SK-N-SH treated with all-trans-retinoic acid at 6 μM for 48 hours (cell line): ENCODE results near the gene RNPEP.

Source experiments
- ATAC-seq: fragments of 200-7000 bp; cut with Tn5 transposase; 3 replicates; pipeline ENCODE4 v1.9.1; 2020; ENCODE audit warnings: mild to moderate bottlenecking, moderate library complexity
- BACH2 ChIP-seq: fragments of 250-450 bp; sonication (Bioruptor Pico); IDR thresholded peaks from 2 replicates; pipeline ENCODE4 v1.9.0; 2021; ENCODE audit warnings: mild to moderate bottlenecking, borderline replicate concordance
- CSDC2 ChIP-seq: fragments of 250-450 bp; sonication (Bioruptor Pico); IDR thresholded peaks from 2 replicates; pipeline ENCODE4 v1.5.0; 2020; ENCODE audit warnings: mild to moderate bottlenecking, moderate library complexity
- ESRRG ChIP-seq: fragments of 250-450 bp; sonication (Bioruptor Pico); IDR thresholded peaks from 2 replicates; pipeline ENCODE4 v1.6.1; 2021; ENCODE audit warnings: mild to moderate bottlenecking
- GLIS3 ChIP-seq: fragments of 250-450 bp; sonication (Bioruptor Pico); IDR thresholded peaks from 2 replicates; pipeline ENCODE4 v1.5.0; 2020; ENCODE audit warnings: mild to moderate bottlenecking, moderate library complexity
- ISL1 ChIP-seq: fragments of 250-450 bp; sonication (Bioruptor Pico); IDR thresholded peaks from 2 replicates; pipeline ENCODE4 v2.1.2; 2022; ENCODE audit warnings: mild to moderate bottlenecking, moderate library complexity
- OSR1 ChIP-seq: fragments of 250-450 bp; sonication (Bioruptor Pico); IDR thresholded peaks from 2 replicates; pipeline ENCODE4 v1.8.0; 2022; ENCODE audit warnings: moderate library complexity, mild to moderate bottlenecking, inconsistent platforms
- RARB ChIP-seq: fragments of 250-450 bp; sonication (Bioruptor Pico); IDR thresholded peaks from 2 replicates; pipeline ENCODE4 v1.8.0; 2021; ENCODE audit warnings: mild to moderate bottlenecking, moderate library complexity
- SNAI2 ChIP-seq: fragments of 250-450 bp; sonication (Bioruptor Pico); IDR thresholded peaks from 2 replicates; pipeline ENCODE4 v1.5.0; 2020; ENCODE audit warnings: mild to moderate bottlenecking, moderate library complexity
- TCF4 ChIP-seq: fragments of 250-450 bp; sonication (Bioruptor Pico); IDR thresholded peaks from 2 replicates; pipeline ENCODE4 v1.8.0; 2021; ENCODE audit warnings: mild to moderate bottlenecking, moderate library complexity, borderline replicate concordance
- TOX ChIP-seq: fragments of 250-450 bp; sonication (Bioruptor Pico); IDR thresholded peaks from 2 replicates; pipeline ENCODE4 v1.8.0; 2021; ENCODE audit warnings: mild to moderate bottlenecking, moderate library complexity, borderline replicate concordance
- ZFP3 ChIP-seq: fragments of 250-450 bp; sonication (Bioruptor Pico); IDR thresholded peaks from 2 replicates; pipeline ENCODE4 v1.5.0; 2020; ENCODE audit warnings: mild to moderate bottlenecking, moderate library complexity
- ZNF565 ChIP-seq: fragments of 450-650 bp; formaldehyde crosslinking; conservative IDR thresholded peaks from 2 replicates; pipeline ENCODE4 v1.5.0; 2020; ENCODE audit warnings: low read depth, mild to moderate bottlenecking, moderate library complexity
- TF ChIP-seq, protein P1 (sequence below): fragments of 250-450 bp; sonication (Bioruptor Pico); IDR thresholded peaks from 2 replicates; pipeline ENCODE4 v1.8.0; 2020; ENCODE audit warnings: mild to moderate bottlenecking, moderate library complexity, borderline replicate concordance
- TF ChIP-seq, protein P2 (sequence below): fragments of 250-450 bp; sonication (Bioruptor Pico); IDR thresholded peaks from 2 replicates; pipeline ENCODE4 v1.5.1; 2021; ENCODE audit warnings: mild to moderate bottlenecking, moderate library complexity
- TF ChIP-seq, protein P3 (sequence below): fragments of 250-450 bp; sonication (Bioruptor Pico); IDR thresholded peaks from 2 replicates; pipeline ENCODE4 v1.5.1; 2020; ENCODE audit warnings: low read depth, mild to moderate bottlenecking, moderate library complexity
- TF ChIP-seq, protein P4 (sequence below): fragments of 250-450 bp; sonication (Bioruptor Pico); IDR thresholded peaks from 2 replicates; pipeline ENCODE4 v1.5.0; 2020; ENCODE audit warnings: mild to moderate bottlenecking, moderate library complexity

Gene RNPEP

DNA sequence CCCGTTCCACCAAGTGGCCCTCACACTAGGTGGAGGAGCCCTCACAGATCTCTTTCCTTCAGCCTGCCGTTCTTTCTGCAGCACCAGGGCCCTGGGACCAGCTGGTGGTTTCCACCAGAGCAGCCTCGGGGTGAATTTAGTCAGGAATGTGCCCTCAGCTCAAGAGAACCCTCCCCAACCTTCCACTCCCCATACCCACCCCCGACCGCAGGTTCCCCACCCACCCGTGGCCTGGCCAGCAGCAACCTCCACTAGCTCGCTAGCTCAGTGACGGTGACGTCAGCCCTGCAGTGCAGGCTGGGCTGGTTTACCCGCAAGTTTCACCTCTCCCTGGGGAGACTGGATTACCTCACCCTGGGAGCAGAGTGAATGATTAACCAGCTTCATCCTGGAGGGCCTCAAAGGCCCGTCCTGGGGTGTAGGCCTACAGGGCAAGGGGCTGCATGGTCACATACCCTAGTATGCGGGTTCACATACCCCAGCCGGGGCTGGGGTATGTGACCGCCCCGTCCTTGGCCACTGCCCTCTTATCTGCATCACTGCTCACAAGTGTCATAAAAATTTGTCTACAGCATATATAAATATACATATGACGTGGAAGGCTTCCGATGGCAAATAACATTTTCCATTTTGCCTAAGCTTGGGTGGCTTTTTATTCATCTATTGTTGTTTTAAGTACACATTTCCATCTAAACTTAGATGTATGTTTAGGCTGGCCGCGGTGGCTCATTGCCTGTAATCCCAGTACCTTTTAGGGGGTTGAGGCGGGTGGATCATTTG lies 52.4 kb downstream of the RNPEP start:
- peak; percentile 43; the same call in 2 of the 3 replicates for ATAC-seq
- TF ChIP-seq BACH2 (CRISPR knock-in tag) (no peak), SNAI2 (no peak), TOX (CRISPR knock-in tag) (no peak), GLIS3 (CRISPR knock-in tag) (no peak), OSR1 (CRISPR knock-in tag) (no peak), TCF4 (CRISPR knock-in tag) (no peak), ESRRG (CRISPR knock-in tag) (no peak), ZNF565 (CRISPR knock-in tag) (no peak)
- TF ChIP-seq, protein P1, sequence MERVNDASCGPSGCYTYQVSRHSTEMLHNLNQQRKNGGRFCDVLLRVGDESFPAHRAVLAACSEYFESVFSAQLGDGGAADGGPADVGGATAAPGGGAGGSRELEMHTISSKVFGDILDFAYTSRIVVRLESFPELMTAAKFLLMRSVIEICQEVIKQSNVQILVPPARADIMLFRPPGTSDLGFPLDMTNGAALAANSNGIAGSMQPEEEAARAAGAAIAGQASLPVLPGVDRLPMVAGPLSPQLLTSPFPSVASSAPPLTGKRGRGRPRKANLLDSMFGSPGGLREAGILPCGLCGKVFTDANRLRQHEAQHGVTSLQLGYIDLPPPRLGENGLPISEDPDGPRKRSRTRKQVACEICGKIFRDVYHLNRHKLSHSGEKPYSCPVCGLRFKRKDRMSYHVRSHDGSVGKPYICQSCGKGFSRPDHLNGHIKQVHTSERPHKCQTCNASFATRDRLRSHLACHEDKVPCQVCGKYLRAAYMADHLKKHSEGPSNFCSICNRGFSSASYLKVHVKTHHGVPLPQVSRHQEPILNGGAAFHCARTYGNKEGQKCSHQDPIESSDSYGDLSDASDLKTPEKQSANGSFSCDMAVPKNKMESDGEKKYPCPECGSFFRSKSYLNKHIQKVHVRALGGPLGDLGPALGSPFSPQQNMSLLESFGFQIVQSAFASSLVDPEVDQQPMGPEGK (CRISPR knock-in tag) = no peak
- TF ChIP-seq, protein P2, sequence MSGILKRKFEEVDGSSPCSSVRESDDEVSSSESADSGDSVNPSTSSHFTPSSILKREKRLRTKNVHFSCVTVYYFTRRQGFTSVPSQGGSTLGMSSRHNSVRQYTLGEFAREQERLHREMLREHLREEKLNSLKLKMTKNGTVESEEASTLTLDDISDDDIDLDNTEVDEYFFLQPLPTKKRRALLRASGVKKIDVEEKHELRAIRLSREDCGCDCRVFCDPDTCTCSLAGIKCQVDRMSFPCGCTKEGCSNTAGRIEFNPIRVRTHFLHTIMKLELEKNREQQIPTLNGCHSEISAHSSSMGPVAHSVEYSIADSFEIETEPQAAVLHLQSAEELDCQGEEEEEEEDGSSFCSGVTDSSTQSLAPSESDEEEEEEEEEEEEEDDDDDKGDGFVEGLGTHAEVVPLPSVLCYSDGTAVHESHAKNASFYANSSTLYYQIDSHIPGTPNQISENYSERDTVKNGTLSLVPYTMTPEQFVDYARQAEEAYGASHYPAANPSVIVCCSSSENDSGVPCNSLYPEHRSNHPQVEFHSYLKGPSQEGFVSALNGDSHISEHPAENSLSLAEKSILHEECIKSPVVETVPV = no peak
- TF ChIP-seq, protein P3, sequence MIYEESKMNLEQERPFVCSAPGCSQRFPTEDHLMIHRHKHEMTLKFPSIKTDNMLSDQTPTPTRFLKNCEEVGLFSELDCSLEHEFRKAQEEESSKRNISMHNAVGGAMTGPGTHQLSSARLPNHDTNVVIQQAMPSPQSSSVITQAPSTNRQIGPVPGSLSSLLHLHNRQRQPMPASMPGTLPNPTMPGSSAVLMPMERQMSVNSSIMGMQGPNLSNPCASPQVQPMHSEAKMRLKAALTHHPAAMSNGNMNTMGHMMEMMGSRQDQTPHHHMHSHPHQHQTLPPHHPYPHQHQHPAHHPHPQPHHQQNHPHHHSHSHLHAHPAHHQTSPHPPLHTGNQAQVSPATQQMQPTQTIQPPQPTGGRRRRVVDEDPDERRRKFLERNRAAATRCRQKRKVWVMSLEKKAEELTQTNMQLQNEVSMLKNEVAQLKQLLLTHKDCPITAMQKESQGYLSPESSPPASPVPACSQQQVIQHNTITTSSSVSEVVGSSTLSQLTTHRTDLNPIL (CRISPR knock-in tag) = no peak

DNA sequence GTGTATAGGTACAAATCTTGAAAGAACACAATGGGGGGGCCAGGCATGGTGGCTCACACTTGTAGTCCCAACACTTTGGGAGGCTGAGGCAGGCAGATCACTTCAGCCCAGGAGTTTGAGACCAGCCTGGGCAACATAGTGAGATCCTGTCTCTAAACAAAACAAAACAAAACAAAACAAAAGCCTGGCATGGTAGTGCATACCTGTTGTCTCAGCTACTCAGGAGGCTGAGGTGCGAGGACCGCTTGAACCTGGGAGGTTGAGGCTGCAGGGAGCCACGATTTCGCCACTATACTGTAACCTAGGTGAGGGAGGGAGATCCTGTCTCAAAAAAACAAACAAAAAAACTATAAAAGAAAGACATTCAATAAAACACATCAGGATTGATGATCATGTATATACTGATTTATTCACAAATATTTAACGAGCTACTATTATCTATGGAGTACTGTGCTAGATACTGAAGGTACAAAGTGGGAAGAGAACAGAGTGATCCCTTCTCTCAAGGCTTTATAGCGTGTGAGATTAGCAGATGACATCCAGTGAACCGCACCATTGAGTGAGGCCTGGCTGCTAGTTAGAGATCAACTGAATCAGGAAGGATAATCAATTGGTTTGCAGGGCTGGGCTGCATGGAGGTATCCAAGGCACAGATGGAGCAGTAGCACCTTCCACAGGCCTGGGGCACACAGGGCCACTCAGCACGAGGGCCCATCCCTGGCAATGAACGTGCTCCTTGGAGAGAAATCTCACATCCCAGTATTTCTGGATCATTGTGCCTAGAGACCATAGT lies 54.3 kb downstream of the RNPEP start:
- no peak for ATAC-seq
- TF ChIP-seq RARB (CRISPR knock-in tag) = no peak
- TF ChIP-seq, protein P3 (CRISPR knock-in tag) = no peak
- no peak for TF ChIP-seq CSDC2 (CRISPR knock-in tag)
- no peak for TF ChIP-seq GLIS3 (CRISPR knock-in tag)
- TF ChIP-seq ESRRG (CRISPR knock-in tag) = no peak
- no peak for TF ChIP-seq OSR1 (CRISPR knock-in tag)
- no peak for TF ChIP-seq SNAI2
- TF ChIP-seq, protein P4, sequence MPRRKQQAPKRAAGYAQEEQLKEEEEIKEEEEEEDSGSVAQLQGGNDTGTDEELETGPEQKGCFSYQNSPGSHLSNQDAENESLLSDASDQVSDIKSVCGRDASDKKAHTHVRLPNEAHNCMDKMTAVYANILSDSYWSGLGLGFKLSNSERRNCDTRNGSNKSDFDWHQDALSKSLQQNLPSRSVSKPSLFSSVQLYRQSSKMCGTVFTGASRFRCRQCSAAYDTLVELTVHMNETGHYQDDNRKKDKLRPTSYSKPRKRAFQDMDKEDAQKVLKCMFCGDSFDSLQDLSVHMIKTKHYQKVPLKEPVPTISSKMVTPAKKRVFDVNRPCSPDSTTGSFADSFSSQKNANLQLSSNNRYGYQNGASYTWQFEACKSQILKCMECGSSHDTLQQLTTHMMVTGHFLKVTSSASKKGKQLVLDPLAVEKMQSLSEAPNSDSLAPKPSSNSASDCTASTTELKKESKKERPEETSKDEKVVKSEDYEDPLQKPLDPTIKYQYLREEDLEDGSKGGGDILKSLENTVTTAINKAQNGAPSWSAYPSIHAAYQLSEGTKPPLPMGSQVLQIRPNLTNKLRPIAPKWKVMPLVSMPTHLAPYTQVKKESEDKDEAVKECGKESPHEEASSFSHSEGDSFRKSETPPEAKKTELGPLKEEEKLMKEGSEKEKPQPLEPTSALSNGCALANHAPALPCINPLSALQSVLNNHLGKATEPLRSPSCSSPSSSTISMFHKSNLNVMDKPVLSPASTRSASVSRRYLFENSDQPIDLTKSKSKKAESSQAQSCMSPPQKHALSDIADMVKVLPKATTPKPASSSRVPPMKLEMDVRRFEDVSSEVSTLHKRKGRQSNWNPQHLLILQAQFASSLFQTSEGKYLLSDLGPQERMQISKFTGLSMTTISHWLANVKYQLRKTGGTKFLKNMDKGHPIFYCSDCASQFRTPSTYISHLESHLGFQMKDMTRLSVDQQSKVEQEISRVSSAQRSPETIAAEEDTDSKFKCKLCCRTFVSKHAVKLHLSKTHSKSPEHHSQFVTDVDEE (CRISPR knock-in tag) = no peak
- no peak for TF ChIP-seq ZNF565 (CRISPR knock-in tag)
- TF ChIP-seq TCF4 (CRISPR knock-in tag) = no peak
- no peak for TF ChIP-seq BACH2 (CRISPR knock-in tag)
- no peak for TF ChIP-seq ZFP3 (CRISPR knock-in tag)

DNA sequence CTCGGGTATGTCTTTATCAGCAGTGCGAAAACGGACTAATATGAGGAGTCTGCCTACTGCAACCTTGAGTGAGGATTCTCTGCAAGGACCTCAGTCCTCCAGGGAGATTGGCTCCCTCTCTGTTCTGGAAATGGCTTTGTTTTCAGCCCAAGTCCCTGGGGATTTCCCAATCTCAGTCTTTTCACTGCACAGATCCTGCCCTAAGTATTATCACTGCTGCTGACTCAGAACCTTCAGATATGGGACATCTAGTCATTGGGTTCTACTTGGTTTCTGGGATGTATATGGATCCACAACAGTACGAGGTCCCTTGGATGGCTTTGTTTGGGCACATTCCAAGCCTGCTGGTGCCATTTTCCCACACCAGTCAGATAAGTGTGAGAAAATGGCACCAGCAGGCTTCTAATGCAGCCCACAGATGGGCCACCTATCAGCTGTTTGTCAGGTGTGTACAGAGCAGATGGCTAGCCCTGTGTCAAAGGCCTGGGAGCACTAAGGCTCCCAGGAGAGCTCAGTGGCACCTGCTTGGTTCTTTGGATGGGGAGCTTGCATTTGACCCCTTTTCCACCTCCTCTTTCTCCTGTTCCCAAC lies 55.4 kb downstream of the RNPEP start:
- TF ChIP-seq ISL1 (CRISPR knock-in tag) = no peak
- TF ChIP-seq GLIS3 (CRISPR knock-in tag) = no peak
- no peak for TF ChIP-seq ESRRG (CRISPR knock-in tag)
- no peak for ATAC-seq
